Left lung (tissue), 10 donors: ENCODE data around the gene F2RL3. TPM values are rescaled to one million over a fixed set of nuclear protein-coding genes. Genes with fewer than 3 reads are reported as not detected.
A peak's percentile ranks its signal among the peaks of the same experiment; 100 is the strongest.

Experiments used
- ATAC-seq: fragments of 200-7000 bp; cut with Tn5 transposase; one replicate; pipeline ENCODE4 v1.9.1; 2020; ENCODE audit warnings: moderate library complexity
- DNase-seq, 4 donors: peaks; one replicate each; pipeline ENCODE4 v3.0.0-alpha.2; 2013 to 2020
- H3K27ac ChIP-seq, 2 donors: fragments of 200-600 bp; sonication (generic) in 1 of 2; one replicate each; pipeline versions ENCODE4 v1.5.0 to v1.8.0; 2020 to 2021
- H3K27me3 ChIP-seq, 2 donors: fragments of 200-600 bp; sonication (generic) in 1 of 2; one replicate each; pipeline versions ENCODE4 v1.5.0 to v1.8.0; 2020 to 2021
- H3K36me3 ChIP-seq, 2 donors: fragments of 200-600 bp; sonication (generic) in 1 of 2; one replicate each; pipeline versions ENCODE4 v1.5.0 to v1.8.0; 2020 to 2021
- H3K4me1 ChIP-seq, 2 donors: fragments of 200-600 bp; one replicate each; pipeline ENCODE4 v1.8.0; 2021
- H3K4me3 ChIP-seq, 2 donors: fragments of 200-600 bp; sonication (generic) in 1 of 2; one replicate each; pipeline versions ENCODE4 v1.5.0 to v1.8.0; 2020 to 2021; ENCODE audit warnings: mild to moderate bottlenecking in 1 of 2
- H3K9me3 ChIP-seq, 2 donors: fragments of 200-600 bp; sonication (generic) in 1 of 2; one replicate each; pipeline versions ENCODE4 v1.5.0 to v1.8.0; 2020 to 2021
- CTCF ChIP-seq, 2 donors: fragments of 200-600 bp; sonication (generic) in 1 of 2; IDR thresholded peaks; one replicate each; pipeline versions ENCODE4 v1.5.0 to v1.8.0; 2021; ENCODE audit warnings: antibody characterized with exemption in 2 of 2
- intact Hi-C, 2 donors: fragments of 100-400 bp; cut with DNase I; formaldehyde crosslinking; loops; one replicate each; pipeline versions ENCODE4 v1.11.2 to v1.14.2; 2022
- polyA plus RNA-seq, 6 donors: library from polyadenylated mRNA; unstranded; fragments of 120-200 nt; gene quantifications; one replicate each; pipeline ENCODE4 v1.2.1, GENCODE V29; 2013; ENCODE audit not compliant: insufficient read length in 6 of 6
- total RNA-seq, 2 donors: library from RNA; stranded (reverse); fragmentation: NEBNext Ultra II Directional; extraction: Animal tissue kit (Norgen Biotek cat#: 25700); gene quantifications; one replicate each; pipeline ENCODE4 v1.2.1, GENCODE V29; 2021
- donor health status: DM: no; HTN: yes; CAD: no.
- donor health status: DM: no; HTN: no; CAD: no.

Gene F2RL3
- total and polyA plus RNA-seq, 8 donors, result 0.63 to 14.8 (median 1.4) TPM

GRCh38 chr19:16889883-16890460 lies 1.2 kb downstream of the F2RL3 start:
- DNase-seq (no peak), ATAC-seq (no peak)
- Histone ChIP-seq H3K27ac (peak overlapping the region; percentile 48 to 80), H3K27me3 (peaks cover 0 to 43% of the 10 kb centered on the region in 2 donors), H3K36me3 (no peaks in the 10 kb centered on the region), H3K9me3 (no peaks in the 10 kb centered on the region), H3K4me1 (peaks cover 0 to 39% of the 10 kb centered on the region in 2 donors), H3K4me3 (peak overlapping the region in 1 of 2 donors; percentile 37)
- no peak for TF ChIP-seq CTCF (IDR thresholded peaks at IDR 0.05)
- intact Hi-C loops, result no loop called here

GRCh38 chr19:16890461-16891184 lies 1.8 kb downstream of the F2RL3 start:
- DNase-seq, result no peak
- Histone ChIP-seq H3K9me3 (no peaks in the 10 kb centered on the region), H3K4me1 (peaks cover 0 to 39% of the 10 kb centered on the region in 2 donors), H3K4me3 (peak overlapping the region in 1 of 2 donors; percentile 37), H3K36me3 (no peaks in the 10 kb centered on the region), H3K27me3 (peaks cover 0 to 49% of the 10 kb centered on the region in 2 donors), H3K27ac (peak overlapping the region in 1 of 2 donors; percentile 80)
- intact Hi-C loops, result no loop called here
- TF ChIP-seq CTCF (IDR thresholded peaks at IDR 0.05), result no peak
- no peak for ATAC-seq

- H3K4me3 ChIP-seq, result no peak overlapping the region
Measured at GRCh38 chr19:16891696-16892382, 3.0 kb downstream of the F2RL3 start.

GRCh38 chr19:16892436-16892835 lies 3.6 kb downstream of the F2RL3 start:
- no peak for TF ChIP-seq CTCF (IDR thresholded peaks at IDR 0.05)
- peak in 1 of 4 donors; percentile 49 for DNase-seq
- Histone ChIP-seq H3K4me3 (no peak overlapping the region), H3K27me3 (peaks cover 0 to 56% of the 10 kb centered on the region in 2 donors), H3K9me3 (no peaks in the 10 kb centered on the region), H3K36me3 (no peaks in the 10 kb centered on the region), H3K27ac (no peak overlapping the region), H3K4me1 (peaks cover 0 to 38% of the 10 kb centered on the region in 2 donors)
- no peak for ATAC-seq
- intact Hi-C loops, result no loop called here

More at GRCh38 chr19:16891696-16892382, 3.0 kb downstream of the F2RL3 start:
- DNase-seq (no peak), ATAC-seq (no peak)
- Histone ChIP-seq H3K27me3 (peaks cover 0 to 60% of the 10 kb centered on the region in 2 donors), H3K36me3 (no peaks in the 10 kb centered on the region), H3K4me1 (peaks cover 0 to 44% of the 10 kb centered on the region in 2 donors), H3K27ac (no peak overlapping the region), H3K9me3 (no peaks in the 10 kb centered on the region)
- intact Hi-C loops, result no loop called here
- TF ChIP-seq CTCF (IDR thresholded peaks at IDR 0.05), result no peak
